A673 (cell line): ENCODE results near the gene RAB41.
"Not testable (repeated sequence)": the region's sequence is repeated elsewhere in the genome, so short reads cannot be mapped to it uniquely, and the experiment has no call there.

Experiments
- CTCF ChIP-seq: fragments of 300-800, 200-600 bp; sonication (generic); conservative IDR thresholded peaks from 2 replicates; pipeline ENCODE4 v1.5.1; 2017; ENCODE audit warnings: low read depth, mild to moderate bottlenecking, antibody characterized with exemption, low read length, moderate library complexity, mixed read lengths
- EZH2 ChIP-seq: fragments of 200-600 bp; sonication (generic); IDR thresholded peaks from 2 replicates; pipeline ENCODE4 v1.6.1; 2017; ENCODE audit warnings: borderline replicate concordance, low read depth, mild to moderate bottlenecking, mixed read lengths, antibody characterized with exemption, low read length; ENCODE audit not compliant: poor library complexity, severe bottlenecking

DNA sequence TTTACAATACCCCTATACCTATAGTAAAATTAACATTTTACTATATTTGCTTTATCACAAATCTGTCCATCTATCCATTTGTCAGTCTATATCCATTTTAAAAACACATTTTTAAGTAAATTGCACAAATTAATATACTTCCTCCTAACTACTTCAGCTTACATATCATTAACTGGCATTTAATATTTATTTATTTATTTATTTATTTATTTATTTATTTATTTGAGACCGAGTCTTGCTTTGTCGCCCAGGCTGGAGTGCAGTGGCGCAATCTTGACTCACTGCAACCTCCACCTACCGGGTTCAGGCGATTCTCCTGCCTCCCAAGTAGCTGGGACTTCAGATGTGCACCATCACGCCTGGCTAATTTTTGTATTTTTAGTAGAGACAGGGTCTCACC lies 41.7 kb downstream of the RAB41 start:
- TF ChIP-seq CTCF, EZH2: not testable (repeated sequence)
